K562 (cell line): ENCODE measurements around the gene WDR13. TPM values are rescaled to one million over a fixed set of nuclear protein-coding genes. Genes with fewer than 3 reads are reported as not detected.

Experiments used
- C11orf30 ChIP-seq: fragments of 450-650 bp; IDR thresholded peaks from 2 replicates; pipeline ENCODE4 v1.6.1; 2016; ENCODE audit warnings: low read depth, mild to moderate bottlenecking
- CHD1 ChIP-seq: fragments of 200-600 bp; sonication (generic); IDR thresholded peaks from one replicate; pipeline ENCODE4 v1.6.1; 2012; ENCODE audit warnings: mild to moderate bottlenecking, moderate library complexity, low read length, inconsistent platforms
- CSDE1 ChIP-seq, 2 experiments: fragments of 450-650 bp; IDR thresholded peaks; 2 replicates each; pipeline ENCODE4 v1.6.1; 2016; ENCODE audit warnings: mild to moderate bottlenecking in 1 of 2
- EP400 ChIP-seq: fragments of 450-650 bp; IDR thresholded peaks from 2 replicates; pipeline ENCODE4 v1.6.1; 2017; ENCODE audit warnings: antibody characterized with exemption, mild to moderate bottlenecking, moderate library complexity
- KLF13 ChIP-seq: fragments of 450-650 bp; IDR thresholded peaks from 2 replicates; pipeline ENCODE4 v1.6.1; 2016; ENCODE audit warnings: missing genetic modification characterization, low read depth, mild to moderate bottlenecking, missing compliant biosample characterization, moderate library complexity, borderline replicate concordance
- LEF1 ChIP-seq: fragments of 450-650 bp; IDR thresholded peaks from 2 replicates; pipeline ENCODE4 v1.6.1; 2016; ENCODE audit warnings: mild to moderate bottlenecking
- MAZ ChIP-seq, 2 experiments: fragments of 450-650 bp in 1 of 2; sonication (generic) in 1 of 2; formaldehyde crosslinking; IDR thresholded peaks in 1 of 2; conservative IDR thresholded peaks in 1 of 2; 2 replicates each; pipeline versions ENCODE4 v1.4.0 to v1.5.0; 2020; ENCODE audit warnings: mild to moderate bottlenecking in 1 of 2, missing genetic modification reagents in 1 of 2
- MTA3 ChIP-seq: fragments of 450-650 bp; formaldehyde crosslinking; IDR thresholded peaks from 2 replicates; pipeline ENCODE4 v1.6.1; 2017; ENCODE audit warnings: mild to moderate bottlenecking, borderline replicate concordance
- STAT5B ChIP-seq: fragments of 250-450 bp; sonication (Bioruptor Pico); IDR thresholded peaks from 2 replicates; pipeline ENCODE4 v1.8.0; 2021; ENCODE audit warnings: mild to moderate bottlenecking, inconsistent platforms
- THRB ChIP-seq: fragments of 450-650 bp; formaldehyde crosslinking; conservative IDR thresholded peaks from 2 replicates; pipeline ENCODE4 v1.4.0; 2022; ENCODE audit warnings: mild to moderate bottlenecking, missing genetic modification characterization
- TRIM25 ChIP-seq: fragments of 450-650 bp; IDR thresholded peaks from 2 replicates; pipeline ENCODE4 v1.7.0; 2016; ENCODE audit warnings: borderline replicate concordance
- ZBTB17 ChIP-seq: fragments of 450-650 bp; formaldehyde crosslinking; IDR thresholded peaks from 2 replicates; pipeline ENCODE4 v1.4.0; 2020; ENCODE audit warnings: mild to moderate bottlenecking
- ZBTB5 ChIP-seq: fragments of 450-650 bp; IDR thresholded peaks from 2 replicates; pipeline ENCODE4 v1.6.1; 2017; ENCODE audit warnings: antibody characterized with exemption
- ZFP36 ChIP-seq: fragments of 150-350 bp; IDR thresholded peaks from 2 replicates; pipeline ENCODE4 v1.6.1; 2018; ENCODE audit warnings: low read length, low read depth; ENCODE audit not compliant: partially characterized antibody
- ZNF12 ChIP-seq: sonication (generic); formaldehyde crosslinking; IDR thresholded peaks from 2 replicates; pipeline ENCODE4 v1.4.0; 2020; ENCODE audit warnings: mild to moderate bottlenecking, missing genetic modification reagents
- ZNF518B ChIP-seq: fragments of 250-450 bp; sonication (Bioruptor Pico); IDR thresholded peaks from 2 replicates; pipeline ENCODE4 v1.5.0; 2021; ENCODE audit warnings: mild to moderate bottlenecking, moderate library complexity
- ZNF57 ChIP-seq: fragments of 450-650 bp; formaldehyde crosslinking; IDR thresholded peaks from 2 replicates; pipeline ENCODE4 v1.4.0; 2020; ENCODE audit warnings: mild to moderate bottlenecking, moderate library complexity
- ZNF699 ChIP-seq: fragments of 250-450 bp; sonication (Bioruptor Pico); IDR thresholded peaks from 2 replicates; pipeline ENCODE4 v1.8.0; 2021; ENCODE audit warnings: mild to moderate bottlenecking, moderate library complexity; ENCODE audit not compliant: insufficient replicate concordance
- polyA plus RNA-seq, 8 experiments: library from polyadenylated mRNA; depleted of rRNA in 4 of 8; stranded (reverse) in 5 of 8; unstranded in 3 of 8; fragments of >200 nt; fragmentation: Nextera tagmentation in 2 of 8; fragmentation: Illumina TruSeq in 1 of 8; extraction: Ambion mirVana in 2 of 8; extraction: Trizol in 1 of 8; gene quantifications; 2 replicates each; pipeline versions ENCODE4 v1.2.1 to v1.2.3, GENCODE V29; 2011 to 2014; ENCODE audit warnings: inconsistent platforms in 1 of 8, missing spikeins in 1 of 8
- total RNA-seq, 7 experiments: library from RNA; depleted of rRNA in 6 of 7; stranded (reverse); fragments of >200 nt in 6 of 7; fragmentation: Illumina TruSeq in 2 of 7; extraction: Trizol in 2 of 7; gene quantifications; 2 replicates each; pipeline versions ENCODE4 v1.2.1 to v1.2.3, GENCODE V29; 2011 to 2021; ENCODE audit warnings: low replicate concordance in 1 of 7

Gene WDR13
- total and polyA plus RNA-seq, 9 of the 15 experiments (the other 6 are each of a cell fraction or from before 2014, with no cell fraction given): 7.4 to 70.5 (median 31.4) TPM

- TF ChIP-seq MAZ (CRISPR knock-in tag; conservative IDR thresholded peaks at IDR 0.05 in 1 of 2, IDR thresholded peaks at IDR 0.05 in 1 of 2) (no peak), EP400 (no peak), KLF13 (tag) (no peak), ZNF518B (CRISPR knock-in tag) (no peak), ZBTB5 (no peak), ZFP36 (no peak), ZNF57 (CRISPR knock-in tag) (no peak), THRB (CRISPR knock-in tag) (no peak), ZBTB17 (CRISPR knock-in tag) (no peak), TRIM25 (no peak), LEF1 (no peak), CSDE1 (IDR thresholded peaks at IDR 0.05) (peak in 1 of 2 experiments; percentile 37; a peak in 1 of 4 replicates), STAT5B (no peak), ZNF699 (CRISPR knock-in tag) (no peak), C11orf30 (no peak), ZNF12 (0 out of 2 replicates have a peak, but pooled peaks have one; percentile 10), CHD1 (no peak), MTA3 (peak; percentile 95)
Measured at GRCh38 chrX:48573690-48574269, 23.5 kb upstream of the WDR13 start (continued).
